Measurements from ENCODE around the gene NOTCH2.
"Not testable (repeated sequence)": the region's sequence is repeated elsewhere in the genome, so short reads cannot be mapped to it uniquely, and the experiment has no call there.

The NOTCH2 gene

DNA sequence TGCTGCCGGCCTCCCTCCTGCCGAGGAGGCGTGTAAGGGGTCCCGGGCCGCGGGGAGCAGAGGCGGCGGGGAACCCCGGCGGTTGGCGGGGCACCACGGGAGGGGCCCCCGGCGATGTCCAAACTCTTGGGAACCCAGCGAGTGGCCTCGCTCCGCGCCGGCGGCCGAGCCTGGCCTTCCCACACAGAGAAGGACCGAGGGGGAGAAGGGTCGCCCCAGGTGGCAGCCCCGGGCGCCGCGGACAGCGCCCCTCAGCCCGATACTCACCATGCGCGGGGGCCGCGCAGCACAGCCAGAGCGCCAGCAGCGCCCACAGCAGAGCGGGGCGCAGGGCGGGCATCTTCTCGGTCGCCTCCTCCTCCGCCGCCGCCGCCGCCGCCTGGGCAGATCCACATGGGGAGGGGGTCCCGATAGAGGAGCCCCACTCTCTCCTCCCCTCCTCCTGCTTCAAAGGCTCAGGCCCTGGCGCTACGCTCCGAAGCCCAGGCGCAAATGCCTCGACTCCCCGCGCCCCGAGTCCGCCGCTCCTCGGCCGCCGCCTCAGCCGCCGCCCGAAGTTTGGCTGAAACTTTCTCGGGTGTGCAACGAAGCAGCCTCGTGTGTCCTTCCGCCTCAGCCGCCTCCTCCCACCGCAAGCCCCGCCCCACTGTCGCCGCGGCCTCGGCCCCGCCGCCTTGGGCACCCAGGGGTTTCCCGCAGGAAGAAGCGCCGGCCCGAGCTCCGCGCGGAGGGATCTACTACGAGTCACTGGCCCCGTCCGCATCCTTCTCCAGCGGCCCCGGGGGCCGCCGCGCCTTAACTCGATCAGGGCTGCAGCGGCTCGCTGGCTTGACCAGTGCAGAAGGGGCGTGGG, at the start of gene NOTCH2:
TSS of gene NOTCH2 (minus strand) at position 596 of the 853 bp plus-strand sequence. CDS start at position 340, 256 bp downstream.
- CTCF ChIA-PET; DNase-seq (ENCODE audit: low spot score); POLR2A ChIA-PET (ENCODE audit: low non-redundant PET): not testable (repeated sequence)
- peak within 1 kb of the TSS; percentile 67 for H3K27ac ChIP-seq

DNA sequence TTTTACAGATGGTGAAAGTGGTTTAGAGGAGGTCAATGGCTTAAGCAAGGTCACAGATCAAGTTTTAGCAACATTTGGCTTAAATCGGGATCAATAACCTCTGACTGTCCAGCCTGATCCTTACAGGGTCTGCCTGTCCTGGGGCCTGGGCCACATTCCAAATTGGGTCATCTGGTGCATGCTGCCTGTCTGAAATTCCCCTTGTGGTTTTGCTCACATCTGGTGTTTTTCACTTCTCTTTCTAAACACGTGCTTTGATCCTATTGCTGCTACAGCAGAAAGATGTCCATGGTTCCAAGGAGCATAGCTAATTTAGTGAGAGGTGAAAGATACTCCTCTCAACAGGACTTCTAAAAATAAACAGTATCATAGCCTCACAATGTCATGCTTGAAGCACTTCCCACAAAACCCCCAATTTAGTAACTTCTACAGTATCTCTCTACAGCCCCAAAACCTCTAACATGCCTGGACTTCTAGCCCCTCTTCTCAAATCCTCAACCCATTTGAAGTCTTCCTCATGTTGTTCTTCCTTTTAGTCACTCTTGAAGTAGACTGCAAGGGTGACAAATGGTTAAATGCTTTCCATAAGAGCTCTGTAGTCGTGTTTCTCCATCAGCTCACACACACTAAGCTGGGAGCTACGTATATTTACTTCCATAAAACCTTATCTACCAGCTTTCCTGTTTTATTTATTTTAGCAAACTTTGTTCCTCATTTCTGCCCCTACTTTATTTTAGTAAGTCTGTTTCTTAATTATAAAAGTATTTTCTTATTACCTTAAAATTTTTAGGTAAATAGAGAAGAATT, 48.1 kb upstream of the NOTCH2 start:
- DNase-seq (ENCODE audit: low spot score); POLR2A ChIA-PET (ENCODE audit: low non-redundant PET); H3K27ac ChIP-seq; CTCF ChIA-PET: not testable (repeated sequence)

DNA sequence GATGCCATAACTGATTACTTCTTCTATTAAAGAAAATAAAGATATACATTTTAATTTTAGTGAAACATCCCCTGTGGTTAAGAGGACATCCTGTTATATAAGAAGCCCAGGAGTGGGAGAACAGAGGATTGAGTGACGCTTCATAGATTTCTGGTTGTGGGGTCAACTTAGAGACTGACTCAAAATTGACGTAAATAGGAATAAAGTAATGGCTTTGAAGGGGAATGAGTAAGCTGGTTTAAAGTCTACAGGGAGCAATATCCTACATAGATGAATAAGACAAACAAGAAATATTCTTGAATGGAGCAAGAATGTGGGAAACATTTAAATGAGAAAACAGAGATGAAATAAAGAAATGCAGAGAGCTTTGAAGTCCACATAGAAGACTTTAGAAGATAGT, 46.6 kb upstream of the NOTCH2 start:
- POLR2A ChIA-PET (ENCODE audit: low non-redundant PET); H3K27ac ChIP-seq; DNase-seq (ENCODE audit: low spot score); CTCF ChIA-PET: not testable (repeated sequence)

DNA sequence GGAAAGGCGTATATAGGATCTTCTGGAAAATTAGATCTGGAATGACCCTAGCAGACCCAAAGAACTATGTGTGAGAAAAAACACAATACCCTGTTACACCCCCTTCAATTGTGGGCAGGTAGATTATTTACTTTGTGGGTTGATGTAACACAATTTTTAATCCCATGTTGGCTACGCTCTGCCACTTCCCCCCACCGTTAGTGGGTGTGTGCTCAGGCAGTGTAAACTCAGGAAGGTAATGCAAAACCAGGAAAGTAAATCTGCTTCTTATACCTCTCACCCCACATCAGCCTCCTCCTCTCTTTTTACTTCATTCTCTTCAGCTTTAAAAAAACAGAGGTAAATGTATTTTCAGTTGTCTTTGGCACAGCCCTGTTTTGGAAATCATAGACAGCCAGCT, 43.7 kb upstream of the NOTCH2 start:
- H3K27ac ChIP-seq; CTCF ChIA-PET; POLR2A ChIA-PET (ENCODE audit: low non-redundant PET); DNase-seq (ENCODE audit: low spot score): not testable (repeated sequence)

DNA sequence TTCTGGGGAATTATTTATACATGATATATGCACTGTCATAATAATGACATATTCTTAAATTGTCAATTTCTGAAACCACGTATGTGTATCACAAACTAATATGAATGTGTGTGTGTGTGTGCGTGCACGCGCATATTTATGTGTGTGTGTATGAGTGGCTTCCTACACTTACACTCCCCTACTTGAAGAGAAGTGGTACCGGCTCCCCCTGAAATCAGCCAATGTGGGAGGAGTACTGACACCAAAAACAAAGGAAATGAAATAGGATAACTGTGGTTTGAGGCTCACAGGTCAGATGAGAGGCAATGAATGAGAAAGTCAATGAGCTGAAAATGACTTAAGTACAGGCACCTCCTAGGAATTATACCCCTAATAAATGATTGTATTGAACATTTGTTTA, 42.8 kb upstream of the NOTCH2 start:
- POLR2A ChIA-PET (ENCODE audit: low non-redundant PET); DNase-seq (ENCODE audit: low spot score): not testable (repeated sequence)
- CTCF ChIA-PET: interaction anchor here (0.6 kb wide), 1 partner anchor 458 kb away, joined by 3 read pairs; no protein-coding TSS in a partner anchor

DNA sequence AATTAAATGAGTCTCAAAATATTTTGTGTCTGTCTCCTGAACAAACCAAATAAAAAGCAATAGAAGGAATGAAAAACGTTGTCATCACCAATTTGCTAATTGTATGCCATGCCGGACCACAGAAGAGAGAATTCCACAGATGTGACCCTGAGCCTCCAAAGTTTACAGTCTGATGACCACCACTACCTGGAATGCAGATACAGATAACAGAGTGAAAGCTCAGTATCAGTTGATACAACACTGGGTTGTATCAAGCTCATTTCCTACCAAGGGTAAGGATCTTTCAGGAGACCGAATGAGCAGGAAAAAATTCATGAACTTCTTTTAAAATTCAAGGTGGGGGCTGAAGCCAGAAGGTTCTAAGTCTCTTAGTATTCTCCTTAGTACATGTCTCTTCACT, 42.3 kb upstream of the NOTCH2 start:
- DNase-seq (ENCODE audit: low spot score); POLR2A ChIA-PET (ENCODE audit: low non-redundant PET); CTCF ChIA-PET; H3K27ac ChIP-seq: not testable (repeated sequence)

More for the DNA sequence above, 42.8 kb upstream of the NOTCH2 start:
- H3K27ac ChIP-seq: not testable (repeated sequence)

DNA sequence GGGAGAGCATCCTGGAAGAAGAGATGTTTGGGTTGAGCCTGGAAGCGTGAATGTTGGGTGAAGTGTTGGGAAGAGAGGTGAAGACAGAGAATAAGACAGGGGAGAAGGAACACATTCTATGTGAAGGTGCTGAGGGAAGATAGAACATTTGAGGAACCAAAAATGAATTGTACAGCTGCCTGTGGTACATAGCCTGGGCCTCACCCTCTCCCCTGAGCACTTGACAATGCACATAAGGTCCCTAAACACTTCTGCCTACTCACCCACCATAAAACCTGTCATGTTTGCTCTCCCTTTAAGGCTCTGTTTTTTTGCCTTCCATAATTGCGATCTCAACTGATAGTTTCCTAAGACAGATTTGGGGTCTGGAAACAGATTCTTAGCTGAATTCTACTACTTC, 41.5 kb upstream of the NOTCH2 start:
- CTCF ChIA-PET: not testable (repeated sequence)

DNA sequence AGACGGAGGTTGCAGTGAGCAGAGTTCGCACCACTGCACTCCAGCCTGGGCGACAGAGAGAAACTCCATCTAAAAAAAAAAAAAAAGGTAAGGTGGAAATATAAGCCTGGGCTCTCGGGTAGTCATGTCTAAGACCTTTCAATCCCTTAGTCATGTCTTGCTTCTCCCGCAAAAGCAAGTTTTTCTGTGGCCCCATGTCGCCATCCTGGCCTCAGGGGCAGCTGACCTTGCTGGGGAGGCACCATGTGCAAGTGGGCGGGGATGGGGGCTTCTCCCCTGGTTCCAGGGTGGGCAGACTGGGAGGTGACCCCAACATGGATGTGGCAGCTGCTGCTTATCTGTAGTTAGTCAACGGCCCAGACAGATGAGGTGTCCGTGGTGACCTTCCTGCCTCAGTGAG, 40.2 kb upstream of the NOTCH2 start:
- CTCF ChIA-PET; H3K27ac ChIP-seq; DNase-seq (ENCODE audit: low spot score); POLR2A ChIA-PET (ENCODE audit: low non-redundant PET): not testable (repeated sequence)

More for the DNA sequence above, 41.5 kb upstream of the NOTCH2 start:
- H3K27ac ChIP-seq; POLR2A ChIA-PET (ENCODE audit: low non-redundant PET); DNase-seq (ENCODE audit: low spot score): not testable (repeated sequence)

DNA sequence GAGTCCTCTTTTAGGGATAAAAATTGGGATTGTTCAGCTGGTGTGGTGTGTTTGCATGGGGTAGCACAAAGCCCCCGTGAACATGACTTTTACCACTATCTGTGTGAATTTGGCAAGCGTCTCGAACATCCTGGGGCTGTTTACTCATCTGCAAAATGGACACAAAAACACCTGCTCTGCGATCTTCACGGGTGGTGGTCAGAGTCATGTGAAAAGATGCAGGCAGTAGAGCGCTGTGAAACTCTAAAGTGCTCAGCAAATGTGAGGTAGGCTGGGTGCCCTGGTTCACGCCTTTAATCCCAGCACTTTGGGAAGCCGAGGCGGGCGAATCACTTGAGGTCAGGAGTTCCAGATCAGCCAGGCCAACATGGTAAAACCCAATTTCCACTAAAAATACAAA, 39.7 kb upstream of the NOTCH2 start:
- DNase-seq (ENCODE audit: low spot score); H3K27ac ChIP-seq; CTCF ChIA-PET; POLR2A ChIA-PET (ENCODE audit: low non-redundant PET): not testable (repeated sequence)

DNA sequence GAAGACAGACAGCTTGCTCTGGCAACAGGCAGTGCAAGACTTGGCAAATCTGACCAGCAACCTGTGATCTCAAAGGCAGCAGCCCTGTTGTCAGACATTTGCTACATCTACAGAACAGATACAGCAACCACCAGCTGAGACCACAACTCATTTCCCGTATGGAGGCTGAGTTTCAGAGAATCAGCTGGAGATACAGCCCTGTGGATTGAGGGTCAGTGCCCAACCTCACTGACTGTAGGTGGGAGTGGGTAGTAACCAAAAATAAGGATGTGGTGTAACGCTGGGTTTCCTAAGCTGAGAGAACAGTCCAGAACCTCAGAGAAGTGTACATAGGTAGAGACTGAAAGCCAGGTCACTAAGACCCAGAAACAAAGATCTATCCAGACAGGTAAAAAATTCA, 35.8 kb upstream of the NOTCH2 start:
- H3K27ac ChIP-seq; DNase-seq (ENCODE audit: low spot score); POLR2A ChIA-PET (ENCODE audit: low non-redundant PET); CTCF ChIA-PET: not testable (repeated sequence)

DNA sequence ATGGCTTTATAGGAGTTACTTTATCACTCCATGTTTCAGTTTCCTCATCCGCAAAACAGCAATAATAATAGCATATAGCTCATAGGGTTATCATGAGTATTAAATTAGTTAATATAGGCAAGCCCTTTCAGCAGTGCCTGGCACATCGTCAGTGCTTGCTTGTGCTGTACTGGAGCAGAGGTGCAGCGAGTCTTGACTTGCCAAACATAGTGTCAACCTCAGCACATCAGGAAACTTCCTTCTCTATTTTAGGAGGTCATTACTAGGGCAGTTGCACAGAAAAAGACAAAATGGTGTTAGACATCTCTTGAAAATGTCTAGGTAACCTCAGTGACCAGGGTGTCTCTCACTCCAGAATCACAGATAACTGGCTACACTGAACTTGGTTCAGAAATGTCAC, 34.3 kb upstream of the NOTCH2 start:
- DNase-seq (ENCODE audit: low spot score); CTCF ChIA-PET; H3K27ac ChIP-seq; POLR2A ChIA-PET (ENCODE audit: low non-redundant PET): not testable (repeated sequence)

DNA sequence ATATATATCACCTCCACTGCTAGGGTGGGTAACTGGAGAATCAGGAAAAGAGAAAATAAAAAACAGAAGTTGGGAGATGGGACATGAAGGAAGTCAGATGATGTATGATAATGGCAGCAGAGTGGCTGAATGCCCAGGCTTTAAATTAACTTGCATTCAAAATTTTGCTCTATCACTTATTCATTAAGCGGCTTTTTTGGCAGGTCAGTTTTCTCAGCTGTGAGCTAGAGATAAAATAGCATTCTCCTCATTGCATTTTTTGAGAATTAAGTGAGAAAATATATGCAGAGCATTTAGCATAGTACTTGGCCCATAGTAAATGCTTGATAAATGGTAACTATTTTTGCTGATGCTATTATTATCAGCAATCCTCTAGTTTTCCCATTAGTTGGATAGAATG, 32.1 kb upstream of the NOTCH2 start:
- POLR2A ChIA-PET (ENCODE audit: low non-redundant PET); DNase-seq (ENCODE audit: low spot score); CTCF ChIA-PET; H3K27ac ChIP-seq: not testable (repeated sequence)

DNA sequence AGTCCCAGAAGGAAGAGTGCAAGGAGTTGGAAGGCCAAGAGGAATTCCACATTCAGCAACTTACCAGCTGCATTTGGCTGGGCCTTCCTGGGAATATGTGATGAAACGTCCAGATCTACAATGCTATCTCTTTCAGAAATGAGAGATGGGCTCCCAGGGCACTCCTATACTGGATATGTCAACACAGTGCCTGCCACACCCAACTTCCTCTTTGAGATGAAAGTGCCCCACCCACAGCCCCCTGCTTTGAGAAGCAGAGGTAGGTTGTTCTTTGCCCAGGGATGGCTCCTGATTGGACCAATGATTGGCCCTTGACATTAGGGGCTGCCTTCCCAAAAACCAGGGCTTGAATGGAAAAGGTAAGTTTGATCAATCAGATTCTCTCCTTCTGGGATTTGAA, 31.1 kb upstream of the NOTCH2 start:
- POLR2A ChIA-PET (ENCODE audit: low non-redundant PET); CTCF ChIA-PET; DNase-seq (ENCODE audit: low spot score); H3K27ac ChIP-seq: not testable (repeated sequence)

DNA sequence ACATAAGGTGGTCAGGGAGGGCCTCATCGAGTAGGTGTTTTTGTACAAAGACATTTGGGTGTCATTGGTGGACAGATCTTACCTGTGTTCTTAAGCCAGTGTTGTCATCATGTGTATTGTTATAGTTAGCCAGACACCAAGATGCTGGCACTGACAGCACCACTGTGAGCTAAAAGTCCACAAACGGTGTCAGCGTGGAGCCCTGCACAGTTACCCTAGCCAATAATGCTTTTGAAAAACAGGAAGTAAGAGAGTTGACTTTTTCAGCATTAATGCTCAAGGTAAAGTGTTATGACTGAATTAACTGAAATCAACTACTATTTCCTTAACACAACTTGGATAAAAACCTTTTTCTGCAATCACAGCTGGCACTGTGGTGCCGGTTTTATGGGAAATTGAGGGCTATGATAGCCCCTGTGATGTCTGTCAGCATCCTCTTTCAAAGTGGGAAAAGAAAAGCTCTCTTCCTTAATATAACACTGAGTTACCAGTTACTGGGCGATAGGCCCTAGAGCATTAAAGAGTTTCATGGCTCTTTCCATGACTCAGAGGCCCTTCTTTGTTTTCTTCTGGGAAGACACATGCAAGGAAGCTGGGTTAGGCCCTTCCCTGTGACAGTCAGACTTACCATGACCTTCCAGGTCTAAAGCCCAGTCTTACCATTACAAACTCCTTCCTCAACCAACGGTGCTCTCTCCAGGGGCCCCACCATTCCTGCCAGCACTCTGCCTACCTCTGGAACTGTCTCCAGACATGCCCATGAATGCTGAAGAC, 29.7 kb upstream of the NOTCH2 start:
- POLR2A ChIA-PET (ENCODE audit: low non-redundant PET); CTCF ChIA-PET; DNase-seq (ENCODE audit: low spot score); H3K27ac ChIP-seq: not testable (repeated sequence)

DNA sequence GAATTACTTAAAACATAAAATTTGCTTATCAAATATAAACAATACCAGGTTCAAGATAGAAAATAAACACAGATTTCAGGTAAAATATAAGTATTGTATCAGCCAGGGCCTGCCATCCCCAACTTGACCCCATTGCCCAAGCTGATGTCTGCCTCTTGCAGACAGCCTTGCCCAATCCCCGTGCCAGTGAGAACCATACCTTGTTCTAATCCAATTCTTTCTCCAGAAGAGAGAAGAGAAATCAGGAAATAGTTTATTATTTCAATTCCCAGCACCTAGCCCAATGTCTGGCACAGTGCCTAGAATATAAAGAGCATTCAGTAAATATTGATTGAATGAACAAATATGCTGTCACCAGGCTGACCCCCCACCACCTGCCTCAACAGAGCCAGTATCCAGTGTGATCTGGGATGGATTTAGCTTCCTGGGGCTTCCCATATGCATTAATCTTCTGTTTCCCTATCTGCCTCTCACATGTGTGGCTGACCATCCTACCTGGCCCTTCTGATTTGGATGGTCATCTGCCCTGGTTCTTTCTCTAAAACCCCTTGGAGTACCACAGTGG, 27.6 kb upstream of the NOTCH2 start:
- POLR2A ChIA-PET (ENCODE audit: low non-redundant PET): not testable (repeated sequence)

DNA sequence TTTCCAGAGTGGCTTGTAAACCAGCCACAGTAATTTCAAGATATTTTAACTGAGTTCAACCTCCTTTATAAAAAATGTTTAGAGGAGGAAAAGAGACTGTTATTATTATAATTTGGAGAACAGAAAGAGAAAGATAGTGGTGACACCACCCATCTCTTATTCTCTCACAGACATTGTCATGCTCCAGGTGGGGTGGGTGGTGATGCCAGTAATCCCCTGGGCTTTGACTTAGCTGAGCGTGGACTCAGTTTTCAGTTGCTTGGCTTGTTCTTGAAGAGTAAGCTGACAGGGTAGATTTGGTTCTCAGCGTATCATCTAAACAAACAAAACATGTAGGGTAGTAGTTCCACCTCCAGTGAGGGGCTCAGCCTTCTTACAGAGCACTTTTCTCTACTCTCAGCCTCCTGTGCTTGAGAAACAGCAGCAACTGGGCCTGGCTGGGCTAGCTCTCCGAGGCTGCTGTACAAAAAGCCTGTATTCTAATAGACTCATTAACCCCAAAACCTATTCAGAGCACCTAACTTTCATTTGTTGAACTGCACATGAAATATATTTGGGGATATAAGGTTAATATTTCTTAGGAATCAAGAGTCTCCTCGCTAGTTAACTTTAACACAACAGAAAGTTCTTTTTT, 24.2 kb upstream of the NOTCH2 start:
- DNase-seq (ENCODE audit: low spot score); POLR2A ChIA-PET (ENCODE audit: low non-redundant PET); H3K27ac ChIP-seq; CTCF ChIA-PET: not testable (repeated sequence)

More for the DNA sequence above, 27.6 kb upstream of the NOTCH2 start:
- CTCF ChIA-PET; DNase-seq (ENCODE audit: low spot score); H3K27ac ChIP-seq: not testable (repeated sequence)
